AG08396 (cell line): ENCODE data around the gene GAS6.
"Not testable (repeated sequence)": the region's sequence is repeated elsewhere in the genome, so short reads cannot be mapped to it uniquely, and the experiment has no call there.

Source experiments
- DNase-seq: peaks from one replicate; pipeline ENCODE4 v3.0.0; 2012; ENCODE audit warnings: low spot score, mixed read lengths

Gene GAS6

DNA sequence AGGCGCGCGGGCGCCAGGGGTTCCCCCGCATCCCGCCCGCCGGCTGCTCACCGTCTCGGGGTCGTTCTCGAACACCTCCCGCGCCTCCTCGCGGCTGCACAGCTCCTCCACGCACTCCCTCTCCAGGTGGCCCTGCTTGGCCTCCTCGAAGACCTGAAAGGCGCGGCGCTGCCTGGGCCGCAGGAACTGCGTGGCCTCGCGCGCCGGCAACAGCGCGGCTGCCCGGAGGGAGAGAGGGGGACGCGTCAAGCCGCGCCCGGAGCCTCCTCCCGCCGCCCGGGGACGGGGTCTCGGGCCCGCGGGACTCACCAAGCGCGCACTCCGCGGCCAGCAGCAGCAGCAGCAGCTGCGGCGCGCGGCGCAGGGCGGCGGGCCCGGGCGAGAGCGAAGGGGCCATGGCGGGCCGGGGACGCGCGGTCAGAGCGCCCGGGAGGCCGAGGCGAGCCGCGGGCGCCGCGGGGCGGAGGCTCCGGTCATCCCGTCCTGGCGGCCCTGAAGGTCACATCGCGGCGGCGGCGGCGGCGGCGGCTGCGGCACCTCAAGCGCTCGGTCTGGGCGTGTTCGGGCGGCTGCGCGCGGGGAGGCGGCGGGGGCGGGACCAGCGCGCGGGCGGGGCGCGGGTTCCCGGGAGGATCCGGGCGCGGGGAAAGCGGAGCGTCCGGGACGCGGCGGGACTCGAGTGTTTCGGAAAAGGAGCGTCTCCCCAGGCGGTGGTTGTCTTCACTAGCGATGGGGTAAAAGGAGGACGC is at the start of gene GAS6:
Gene GAS6, minus strand, starts transcription at position 553 of the 749 bp plus-strand sequence. Its CDS starts 156 bp downstream, at position 397.
- peak; percentile 91 for DNase-seq

DNA sequence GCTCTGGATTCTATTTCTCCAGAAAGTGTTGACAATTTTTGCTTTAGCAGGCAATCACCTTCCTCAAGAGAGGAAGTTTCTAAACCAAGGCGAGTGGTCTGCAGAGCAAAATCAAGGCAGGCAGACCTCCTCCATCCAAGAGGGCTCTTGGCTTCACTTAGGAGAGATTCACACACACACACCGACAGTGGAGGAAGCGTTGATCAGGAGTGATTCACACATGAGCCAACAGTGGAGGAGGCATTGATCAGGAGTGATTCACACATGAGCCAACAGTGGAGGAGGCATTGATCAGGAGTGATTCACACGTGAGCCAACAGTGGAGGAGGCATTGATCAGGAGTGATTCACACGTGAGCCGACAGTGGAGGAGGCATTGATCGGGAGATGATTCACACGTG is 49.5 kb upstream of the GAS6 start:
- DNase-seq = not testable (repeated sequence)

DNA sequence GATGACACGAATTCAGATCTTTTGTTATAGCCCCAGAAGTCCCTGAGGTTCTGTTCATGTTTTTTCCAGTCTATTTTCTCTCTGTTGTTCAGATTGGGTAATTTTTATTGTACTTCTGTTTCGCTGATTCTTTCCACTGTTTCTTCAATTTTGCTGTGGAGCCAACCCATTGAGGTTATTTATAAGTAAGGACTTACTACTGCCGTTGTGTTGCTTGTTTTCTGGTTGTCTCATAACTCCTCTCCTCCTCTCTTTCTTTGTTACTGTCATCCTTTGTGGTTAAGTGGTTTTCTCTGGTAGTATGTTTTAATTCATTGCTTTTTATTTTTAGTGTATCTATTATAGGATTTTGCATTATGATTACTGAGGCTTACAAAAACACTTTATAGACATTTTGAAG is 48.7 kb upstream of the GAS6 start:
- DNase-seq = no peak

DNA sequence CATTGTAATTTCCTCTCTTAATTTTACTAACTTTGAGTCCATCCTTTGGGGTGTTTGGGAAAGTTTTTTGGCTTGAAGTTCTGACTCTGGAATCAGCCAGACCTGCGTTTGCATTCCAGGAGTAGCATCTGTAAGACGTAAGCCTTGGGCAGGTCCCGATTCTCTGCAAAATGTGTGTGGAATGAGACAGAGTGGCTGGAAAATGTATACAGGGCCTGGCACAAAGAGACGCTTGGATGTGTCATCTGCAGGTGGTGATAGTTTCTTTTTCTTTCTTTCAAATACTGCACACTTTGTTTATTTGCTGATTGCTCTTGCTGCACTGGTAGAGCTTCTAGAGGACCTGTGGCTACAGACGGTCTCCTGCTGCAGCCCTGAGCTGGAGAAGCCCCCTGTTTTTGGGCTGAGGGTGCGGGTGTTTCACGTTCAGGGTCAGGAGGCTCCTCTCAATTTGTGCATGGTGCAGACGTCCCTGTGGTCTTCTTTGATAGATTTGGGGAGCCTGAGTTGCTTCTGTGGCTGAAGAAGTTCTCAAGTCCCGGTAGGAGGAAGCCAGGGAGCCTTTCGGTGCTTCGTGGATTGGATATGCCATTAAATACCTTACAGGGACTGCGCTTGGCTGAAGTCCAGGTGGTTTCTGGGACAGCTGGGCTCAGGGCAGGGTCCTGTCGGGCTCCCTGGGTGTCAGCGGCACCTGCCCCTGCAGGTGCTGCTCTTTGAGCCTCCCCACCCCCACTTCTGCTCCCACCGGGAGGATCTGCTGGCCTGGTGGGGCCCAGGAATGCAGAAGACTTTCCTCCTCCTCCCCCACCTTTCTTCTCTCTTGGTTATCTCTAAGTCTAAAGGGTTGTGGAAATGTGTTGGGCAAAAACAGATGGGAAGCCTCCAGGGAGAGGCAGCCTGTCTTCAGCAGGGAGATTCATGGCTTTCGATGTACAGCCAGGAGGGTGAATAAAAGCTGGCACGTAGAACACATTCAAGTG is 44.0 kb upstream of the GAS6 start:
- peak; percentile 69 for DNase-seq

DNA sequence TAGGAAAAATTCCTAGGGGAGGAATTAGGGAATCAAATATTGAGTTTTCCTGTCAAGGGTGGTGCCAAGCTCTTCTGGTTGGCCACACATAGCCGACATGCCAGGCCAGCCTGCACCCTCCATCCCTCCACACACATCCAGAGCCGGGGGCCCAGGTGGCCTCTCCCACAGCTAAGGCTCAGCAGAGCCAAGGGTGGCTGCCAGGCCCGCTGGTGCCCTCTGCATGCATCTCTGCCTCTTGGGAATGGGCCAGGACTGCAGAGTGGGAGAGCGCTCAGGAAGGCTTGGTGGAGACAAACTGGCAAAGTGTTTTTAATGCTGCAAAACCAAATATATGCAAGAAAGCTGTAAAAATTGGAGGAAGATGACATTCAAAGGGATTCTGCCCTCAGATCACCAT is 42.7 kb upstream of the GAS6 start:
- DNase-seq = no peak

DNA sequence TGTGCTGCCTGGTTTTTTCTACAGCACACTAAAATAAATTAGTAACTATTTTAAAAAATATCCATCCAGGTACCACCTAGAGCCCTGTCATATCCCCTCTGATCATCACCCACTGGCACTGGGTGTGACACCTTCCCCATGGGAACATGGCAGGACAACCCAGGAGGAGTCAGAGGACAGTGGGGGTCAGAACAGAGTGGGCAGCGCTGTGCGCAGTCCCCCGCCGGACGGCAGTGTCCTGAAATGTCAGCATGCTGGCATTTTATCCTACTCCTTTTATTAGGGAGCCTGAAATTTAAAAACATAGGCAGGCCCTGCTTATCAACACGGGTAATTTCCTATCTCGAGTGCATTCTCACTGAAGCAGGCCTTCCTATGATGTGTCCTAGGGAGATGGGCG is 42.1 kb upstream of the GAS6 start:
- no peak for DNase-seq

DNA sequence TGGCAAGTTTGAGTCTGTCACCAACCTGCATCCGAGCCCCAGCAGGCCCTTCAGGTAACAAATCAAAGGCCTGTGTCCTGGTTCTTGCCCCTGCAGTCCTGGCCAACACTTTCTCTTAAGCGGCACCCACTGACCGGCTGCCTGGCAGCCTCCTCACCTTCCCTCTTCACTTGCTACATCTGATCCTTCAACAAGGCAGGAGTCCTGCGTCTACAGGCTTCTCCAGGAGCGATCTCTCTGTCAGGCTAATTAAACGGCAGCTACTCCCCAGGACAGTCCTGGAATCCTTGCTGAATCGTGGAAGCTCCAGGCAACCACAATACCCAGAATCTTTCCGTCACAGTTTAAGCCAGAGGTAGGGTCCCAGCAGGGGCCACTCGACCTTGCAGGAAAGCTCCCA is 41.1 kb upstream of the GAS6 start:
- DNase-seq = no peak

DNA sequence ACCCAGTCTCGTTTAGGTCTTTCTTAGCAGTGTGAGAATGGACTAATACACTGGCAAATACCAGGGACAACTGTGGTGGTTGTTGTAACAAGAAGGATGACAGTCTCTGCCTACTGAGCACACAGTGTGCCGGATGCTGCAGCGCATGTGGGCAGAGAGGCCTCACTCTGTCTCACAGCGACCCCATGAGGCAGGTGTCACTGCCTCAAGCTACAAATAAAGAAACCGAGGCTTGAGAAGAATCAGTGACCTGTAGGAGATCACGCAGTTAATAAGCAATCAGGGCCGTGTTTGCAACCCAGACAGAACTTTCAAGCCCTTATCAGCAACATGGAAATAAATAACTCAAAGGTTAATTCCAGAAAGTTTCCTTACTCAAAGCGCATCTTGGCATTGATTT is 40.5 kb upstream of the GAS6 start:
- DNase-seq = no peak

DNA sequence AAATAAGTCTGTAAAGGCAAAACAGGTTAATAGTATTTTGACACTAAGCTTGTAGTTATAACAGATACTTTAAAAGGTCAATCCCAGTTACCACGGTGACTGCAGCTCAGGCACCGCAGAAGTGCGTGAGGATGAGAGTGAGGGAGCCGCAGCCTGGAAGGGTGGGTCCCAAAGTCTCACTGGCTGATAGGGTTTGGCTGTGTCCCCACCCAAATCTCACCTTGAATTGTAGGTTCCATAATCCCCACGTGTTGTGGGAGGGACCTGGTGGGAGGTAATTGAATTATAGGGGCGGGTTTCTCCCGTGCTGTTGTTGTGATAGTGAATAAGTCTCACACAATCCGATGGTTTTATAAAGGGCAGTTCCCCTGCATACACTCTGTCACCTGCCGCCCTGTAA is 40.0 kb upstream of the GAS6 start:
- DNase-seq = no peak

DNA sequence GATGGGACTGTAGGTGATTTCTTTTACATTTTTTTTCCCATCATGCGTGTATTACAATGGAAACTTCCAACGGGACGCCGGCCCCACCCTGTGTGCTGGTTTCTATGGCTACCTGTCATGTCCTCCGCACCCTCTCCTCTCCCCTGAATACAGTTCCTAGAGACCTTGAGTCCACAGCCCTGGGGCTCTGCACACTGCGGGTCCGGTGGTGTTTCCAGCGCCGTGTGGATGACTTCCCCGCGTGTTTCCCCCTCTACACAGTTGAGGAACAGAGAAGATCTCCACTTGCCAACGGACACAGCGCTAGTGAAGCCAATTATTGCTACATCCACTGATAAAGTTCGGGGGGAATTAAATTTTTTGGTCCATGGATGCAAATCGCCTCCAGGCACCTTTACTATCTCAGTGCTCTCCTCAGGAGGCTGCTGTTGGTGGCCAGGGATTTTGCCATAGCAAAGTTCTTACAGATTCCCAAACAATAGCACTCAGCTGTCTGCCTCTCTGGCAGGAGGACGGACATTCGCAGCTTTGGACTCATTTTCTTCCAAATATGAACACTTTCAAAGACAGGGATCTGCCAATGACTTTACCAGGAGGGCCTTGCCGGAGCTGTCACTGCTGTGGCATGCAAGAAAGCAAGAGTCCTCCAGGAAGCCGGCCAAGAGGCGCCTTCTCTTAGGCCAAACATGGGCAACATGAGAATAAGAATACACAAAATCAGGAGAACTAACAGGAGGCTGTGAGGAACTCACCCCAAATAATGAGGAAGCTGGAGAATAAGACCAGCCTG is 39.3 kb upstream of the GAS6 start:
- DNase-seq = peak; percentile 72

DNA sequence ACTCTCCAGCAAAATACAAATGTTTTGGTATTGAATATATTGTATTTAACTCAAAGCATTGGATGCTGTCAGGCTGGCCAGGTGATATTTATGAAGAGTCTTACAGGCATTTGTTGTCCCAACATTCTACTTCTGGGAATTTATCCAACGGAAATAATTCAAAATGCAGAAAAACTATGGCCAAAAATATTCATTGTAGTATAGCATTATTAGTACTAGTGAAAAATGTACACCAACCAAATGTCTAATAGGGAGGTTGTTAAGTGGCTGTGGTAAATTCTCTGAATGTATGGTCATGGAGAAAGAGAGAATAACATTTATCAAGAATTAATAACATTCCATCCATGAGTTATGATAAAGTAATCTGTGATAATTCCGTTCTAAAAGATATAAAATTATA is 38.6 kb upstream of the GAS6 start:
- DNase-seq = no peak

DNA sequence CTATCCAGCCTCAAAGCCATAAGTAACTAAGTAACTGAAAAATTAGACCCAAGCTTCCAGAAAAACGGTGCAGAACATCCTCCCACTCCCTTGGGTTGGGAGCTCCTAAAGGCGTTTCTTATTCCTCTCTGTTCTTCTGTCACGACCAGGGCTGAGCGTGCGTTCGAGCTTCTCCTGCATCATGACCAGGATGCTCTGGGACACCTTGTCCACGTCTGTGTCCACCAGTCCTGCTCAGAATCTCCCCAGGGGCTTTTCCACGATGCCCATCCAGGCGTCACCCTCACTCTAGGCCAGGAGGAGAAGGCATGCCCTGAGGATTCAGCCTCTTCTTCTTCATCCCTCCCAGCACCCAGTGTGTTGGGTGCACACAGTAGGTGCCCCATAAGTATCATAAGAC is 37.8 kb upstream of the GAS6 start:
- no peak for DNase-seq

DNA sequence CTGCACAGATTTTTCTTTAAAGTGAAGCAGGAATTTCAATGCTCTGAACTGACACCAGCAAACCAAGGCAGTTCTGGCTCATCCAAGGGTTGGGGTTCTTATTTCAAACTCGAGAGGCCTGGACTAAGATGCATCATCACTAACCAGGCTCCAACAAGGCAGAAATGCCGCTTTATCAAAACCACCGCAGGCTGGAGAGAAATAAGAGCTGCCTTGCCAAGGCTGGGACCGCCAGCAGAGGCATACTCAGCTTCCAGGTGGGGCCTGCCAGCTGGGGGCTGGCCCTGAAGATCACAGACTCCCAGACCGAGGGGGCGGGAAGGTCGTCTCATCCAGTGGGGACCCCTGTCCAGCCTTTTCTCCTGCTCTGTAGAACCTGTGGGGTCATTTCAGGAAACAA is 37.4 kb upstream of the GAS6 start:
- no peak for DNase-seq

DNA sequence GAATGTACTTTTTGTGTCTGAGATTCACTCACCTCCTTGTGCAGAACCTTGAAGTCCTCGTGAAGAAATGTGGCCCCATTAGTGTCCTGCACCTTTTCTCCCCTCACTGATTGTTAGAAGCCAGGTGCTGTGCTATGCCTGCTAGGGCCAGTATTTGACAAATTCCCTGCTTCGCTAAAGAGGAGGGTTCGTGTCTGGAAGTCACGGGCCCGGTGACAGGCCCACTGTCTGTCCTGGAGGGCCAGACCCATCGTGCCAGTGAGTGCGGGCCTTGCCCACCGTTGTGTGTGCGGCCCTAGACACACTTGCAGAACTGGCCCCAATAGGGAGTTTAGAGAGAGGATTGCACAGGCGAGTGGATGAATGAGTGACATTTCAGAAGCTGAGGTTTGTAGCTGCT is 36.8 kb upstream of the GAS6 start:
- no peak for DNase-seq

DNA sequence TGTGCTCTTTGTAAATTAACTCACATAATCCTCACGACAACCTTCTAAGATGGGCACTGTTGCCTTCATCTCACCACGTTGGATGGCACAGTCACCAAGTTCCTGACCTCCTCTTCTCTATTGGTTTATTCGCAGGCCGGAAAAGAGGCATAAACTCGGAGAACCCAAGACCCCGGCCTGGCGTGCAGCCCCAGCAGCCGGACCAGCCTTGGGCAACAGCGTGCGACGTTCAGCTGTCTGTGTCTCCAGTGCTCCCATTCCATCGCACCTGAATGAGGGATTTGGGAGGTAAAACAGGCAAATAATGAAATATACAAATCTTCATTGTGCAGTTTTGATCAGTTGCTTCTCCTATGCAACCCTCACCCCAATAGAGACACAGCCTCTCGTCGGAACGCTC is 34.5 kb upstream of the GAS6 start:
- DNase-seq = no peak

DNA sequence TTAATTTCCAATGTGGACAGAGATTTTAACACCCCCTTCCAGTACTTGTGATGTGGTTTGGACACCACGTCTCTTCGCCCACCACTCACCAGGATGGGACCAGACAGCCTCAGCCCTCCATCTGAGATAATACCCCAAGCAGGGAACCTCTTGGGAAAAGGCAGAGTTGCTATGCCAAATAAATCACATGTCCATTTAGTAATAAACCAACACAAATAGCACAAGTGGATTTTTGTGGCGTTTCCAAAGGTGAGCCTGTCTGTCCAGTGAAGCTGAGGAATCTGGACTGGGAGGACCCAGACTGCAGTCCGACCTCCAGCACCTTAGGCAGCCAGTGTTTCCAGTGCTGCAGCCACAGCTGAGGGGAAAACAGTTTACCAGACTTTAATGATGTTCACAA is 34.1 kb upstream of the GAS6 start:
- DNase-seq = no peak

DNA sequence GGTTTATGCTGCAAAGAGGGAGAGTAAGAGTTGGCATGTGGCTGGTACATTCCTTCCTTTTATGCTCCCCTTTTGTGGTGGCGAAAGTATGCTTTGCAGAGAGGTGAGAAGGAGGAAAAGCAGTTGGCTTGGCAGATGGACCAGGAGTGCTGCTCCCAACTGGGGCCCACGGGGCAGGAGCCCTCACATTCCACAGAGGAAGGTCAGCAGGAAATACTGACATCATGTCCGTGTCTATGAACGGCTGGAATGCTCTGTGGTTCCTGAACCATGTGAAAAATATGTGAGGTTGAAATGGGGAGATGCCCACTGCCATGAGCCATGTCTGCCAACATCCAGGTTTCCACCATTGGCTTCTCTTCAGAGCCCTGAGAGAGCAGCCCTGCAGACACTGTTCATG is 33.3 kb upstream of the GAS6 start:
- peak; percentile 93 for DNase-seq

DNA sequence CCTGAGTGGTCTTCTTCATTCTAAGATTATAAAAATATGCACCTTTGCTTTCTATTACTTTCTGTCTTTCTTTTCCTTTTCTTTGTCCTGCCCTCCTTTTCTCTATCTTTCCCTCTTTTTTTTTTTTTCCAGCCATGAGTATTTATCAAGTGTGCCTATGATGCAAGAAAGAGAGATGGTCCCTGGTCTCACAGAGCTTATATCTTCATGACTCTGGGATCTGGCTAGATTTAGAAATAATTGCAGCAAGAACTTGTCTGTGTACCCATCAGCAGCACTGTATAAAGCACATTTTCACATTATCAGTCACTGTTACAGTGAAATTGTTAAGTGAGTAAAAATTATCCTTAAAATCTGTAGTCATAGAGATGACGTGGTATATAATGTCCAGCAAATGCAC is 31.6 kb upstream of the GAS6 start:
- DNase-seq = no peak

DNA sequence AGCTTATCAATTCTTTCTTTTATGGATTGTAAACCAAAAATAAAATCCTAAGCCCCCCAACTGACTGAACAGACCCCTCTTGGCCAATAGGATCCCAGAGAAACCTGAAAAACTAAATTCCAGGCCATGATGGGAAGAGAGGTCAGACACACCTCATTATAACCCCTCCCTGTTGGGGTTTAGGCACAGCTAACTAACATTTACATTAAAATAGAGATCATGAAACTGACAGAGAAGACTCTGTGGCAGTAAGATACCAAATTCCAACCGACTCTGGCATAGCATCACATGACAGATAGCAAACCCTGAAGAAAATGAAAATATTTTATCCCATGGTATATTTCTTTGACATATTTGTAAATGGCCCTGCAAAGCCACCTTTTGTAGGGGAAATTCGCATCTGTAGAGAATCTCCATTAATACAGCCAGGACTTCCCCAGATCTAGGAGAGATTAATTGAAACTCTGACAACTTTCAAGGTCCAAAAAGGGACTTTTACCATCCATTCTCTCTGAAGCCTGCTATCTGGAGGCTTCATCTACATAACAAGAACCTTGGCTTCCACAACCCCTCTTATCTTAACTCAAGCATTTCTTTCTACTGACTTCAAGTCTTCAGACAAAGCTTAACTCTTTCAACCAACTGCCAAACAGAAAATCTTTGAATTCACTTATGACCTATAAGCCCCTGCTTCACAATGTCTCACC is 27.1 kb upstream of the GAS6 start:
- no peak for DNase-seq

DNA sequence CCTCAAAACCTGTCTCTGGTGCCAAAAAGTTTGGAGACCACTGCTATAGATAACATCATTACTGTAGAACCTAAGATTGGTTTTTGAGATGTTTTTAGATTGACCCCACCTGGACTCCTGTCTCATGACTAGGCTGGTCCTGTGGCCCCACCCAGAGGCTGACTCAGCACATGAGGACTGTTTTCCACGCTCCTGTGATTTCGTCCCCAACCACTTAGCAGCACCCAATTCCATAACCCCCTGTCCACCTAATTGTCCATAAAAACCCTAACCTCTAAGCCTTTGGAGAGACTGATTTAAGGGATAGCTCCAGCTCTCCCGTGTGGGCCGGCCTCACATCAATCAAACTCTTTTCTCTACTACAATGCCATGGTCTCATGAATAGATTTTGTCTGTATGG is 25.6 kb upstream of the GAS6 start:
- no peak for DNase-seq

DNA sequence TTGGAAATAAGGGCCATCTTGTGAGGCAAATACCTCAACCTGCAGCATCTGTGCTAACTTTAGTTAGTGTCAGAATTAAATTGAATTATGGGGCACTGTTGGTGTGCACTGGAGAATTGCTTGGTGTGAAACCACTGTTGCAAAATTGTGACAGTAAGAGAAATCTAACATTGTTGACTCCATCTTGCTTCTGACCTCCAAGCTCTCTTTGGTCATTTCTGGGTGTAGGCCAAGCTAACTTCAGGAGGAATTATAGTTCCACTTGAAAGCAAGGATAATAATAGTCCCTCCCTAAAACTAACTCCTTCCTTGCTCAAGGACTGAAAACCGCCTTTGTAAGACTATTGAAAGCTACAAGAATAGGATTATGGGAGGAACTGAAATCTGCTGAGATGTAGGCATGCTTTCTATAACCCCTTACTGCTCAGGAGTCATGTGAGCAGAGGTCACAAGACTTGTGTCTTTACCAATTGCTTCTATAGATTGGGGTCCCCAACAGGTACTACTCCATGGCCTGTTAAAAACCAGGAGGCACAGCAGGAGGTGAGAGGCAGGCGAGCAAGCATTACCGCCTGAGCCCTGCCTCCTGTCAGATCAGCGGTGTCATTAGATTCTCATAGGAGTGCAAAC is 24.9 kb upstream of the GAS6 start:
- DNase-seq = no peak
